ENCODE data around the gene SPATA31C2.

GRCh38 chr9:88169700-88170099 lies 31.4 kb upstream of the SPATA31C2 start:
- TF ChIP-seq CTCF (IDR thresholded peaks at IDR 0.05) (no peak), EZH2phosphoT487 (IDR thresholded peaks at IDR 0.05) (no peak), EZH2 (IDR thresholded peaks at IDR 0.05) (no peak)
